ENCODE data around the gene SKIC2. TPM values are rescaled to one million over a fixed set of nuclear protein-coding genes. Genes with fewer than 3 reads are reported as not detected.
A peak's percentile ranks its signal among the peaks of the same experiment; 100 is the strongest.
"Not testable (repeated sequence)": the region's sequence is repeated elsewhere in the genome, so short reads cannot be mapped to it uniquely, and the experiment has no call there.

SKIC2 gene
- total RNA-seq, 4 donors from 2014 or later: 11.5 to 58.8 (median 35.6) TPM

- intact Hi-C loops (cut with DNase I; ENCODE audit: low total_unique reads); H3K9me3 ChIP-seq; H3K4me1 ChIP-seq; H3K36me3 ChIP-seq; DNase-seq; H3K4me3 ChIP-seq; H3K27me3 ChIP-seq; H3K27ac ChIP-seq: not testable (repeated sequence)
These were observed 47.1 kb downstream of the SKIC2 start for GRCh38 chr6:32005991-32006529.

GRCh38 chr6:32007086-32007485, 48.1 kb downstream of the SKIC2 start:
- H3K4me3 ChIP-seq; H3K36me3 ChIP-seq; H3K9me3 ChIP-seq; H3K27me3 ChIP-seq; DNase-seq; intact Hi-C loops (cut with DNase I; ENCODE audit: low total_unique reads); H3K4me1 ChIP-seq; H3K27ac ChIP-seq: not testable (repeated sequence)

GRCh38 chr6:32008037-32008436, 49.1 kb downstream of the SKIC2 start:
- H3K27ac ChIP-seq; H3K4me3 ChIP-seq; intact Hi-C loops (cut with DNase I; ENCODE audit: low total_unique reads); H3K36me3 ChIP-seq; DNase-seq; H3K9me3 ChIP-seq; H3K4me1 ChIP-seq; H3K27me3 ChIP-seq: not testable (repeated sequence)

- H3K36me3 ChIP-seq, DNase-seq: not testable (repeated sequence)
These were observed 49.6 kb downstream of the SKIC2 start for GRCh38 chr6:32008616-32009015.

GRCh38 chr6:32009537-32009936, 50.6 kb downstream of the SKIC2 start:
- not testable (repeated sequence) for DNase-seq

More at GRCh38 chr6:32008616-32009015, 49.6 kb downstream of the SKIC2 start:
- H3K27ac ChIP-seq; H3K4me3 ChIP-seq; H3K4me1 ChIP-seq; H3K27me3 ChIP-seq; H3K9me3 ChIP-seq; intact Hi-C loops (cut with DNase I; ENCODE audit: low total_unique reads): not testable (repeated sequence)

GRCh38 chr6:32010856-32011530, 52.0 kb downstream of the SKIC2 start:
- H3K4me3 ChIP-seq; H3K27ac ChIP-seq; H3K9me3 ChIP-seq; H3K4me1 ChIP-seq; H3K27me3 ChIP-seq; intact Hi-C loops (cut with DNase I; ENCODE audit: low total_unique reads); H3K36me3 ChIP-seq; DNase-seq: not testable (repeated sequence)

More at GRCh38 chr6:32009537-32009936, 50.6 kb downstream of the SKIC2 start:
- H3K9me3 ChIP-seq; H3K4me3 ChIP-seq; H3K27me3 ChIP-seq; H3K36me3 ChIP-seq; intact Hi-C loops (cut with DNase I; ENCODE audit: low total_unique reads); H3K4me1 ChIP-seq; H3K27ac ChIP-seq: not testable (repeated sequence)

GRCh38 chr6:32012941-32013617, 54.1 kb downstream of the SKIC2 start:
- H3K27ac ChIP-seq; H3K4me1 ChIP-seq; H3K4me3 ChIP-seq; H3K36me3 ChIP-seq; intact Hi-C loops (cut with DNase I; ENCODE audit: low total_unique reads); H3K27me3 ChIP-seq; H3K9me3 ChIP-seq: not testable (repeated sequence)
- peak in 1 of 2 donors; percentile 40 for DNase-seq

- not testable (repeated sequence) for H3K36me3 ChIP-seq
These were observed 54.8 kb downstream of the SKIC2 start for GRCh38 chr6:32013738-32014137.

GRCh38 chr6:32014547-32014946, 55.6 kb downstream of the SKIC2 start, which contains the start of gene C4B:
Gene C4B, plus strand, starts transcription at chr6:32014795. Its CDS starts 51 bp downstream, at chr6:32014846.
- intact Hi-C loops (cut with DNase I; ENCODE audit: low total_unique reads); H3K4me1 ChIP-seq; DNase-seq; H3K36me3 ChIP-seq; H3K27ac ChIP-seq; H3K9me3 ChIP-seq; H3K27me3 ChIP-seq; H3K4me3 ChIP-seq: not testable (repeated sequence)

More at GRCh38 chr6:32013738-32014137, 54.8 kb downstream of the SKIC2 start:
- H3K27me3 ChIP-seq; H3K4me1 ChIP-seq; H3K27ac ChIP-seq; H3K9me3 ChIP-seq; DNase-seq; H3K4me3 ChIP-seq; intact Hi-C loops (cut with DNase I; ENCODE audit: low total_unique reads): not testable (repeated sequence)

MicroRNA genes within 50 kb of the gene (microRNA counts, 767-probe panel; counts per million panel counts)
- 0 counts per million in 2 donors for microRNA hsa-miR-1236

Small RNA genes lying within 50 kb of the gene (microRNA-seq; reads per million reads assigned to microRNA genes)
- not detected for gene MIR1236 (ENCODE audit: borderline microRNAs expressed, borderline replicate concordance)

Small RNA genes lying within 50 kb of the gene (small RNA-seq; reads per million reads assigned to genes)
- not detected for gene AL645922.1

Other genes with a start within 250 kb of the SKIC2 start
- 1 to 10 TPM in 1 of 4 donors, not detected in 3; 2.0 TPM for gene LY6G6D, start 243.8 kb upstream of the SKIC2 start, total RNA-seq
- gene LY6G6C, start 237.4 kb upstream of the SKIC2 start, total RNA-seq: 1 to 10 TPM in 1 of 4 donors, not detected in 3; 1.4 TPM
- under 1 TPM in 1 of 4 donors, not detected in 3; 0.49 TPM for gene MPIG6B, start 235.8 kb upstream of the SKIC2 start, total RNA-seq
- 100 to 1,000 TPM in 3 of 4 donors, 10 to 100 TPM in 1; 97.6 to 240 (median 158) TPM for gene DDAH2, start 229.9 kb upstream of the SKIC2 start, total RNA-seq
- gene CLIC1, start 222.6 kb upstream of the SKIC2 start, total RNA-seq: 100 to 1,000 TPM; 173 to 328 (median 216) TPM
- gene MSH5, start 219.2 kb upstream of the SKIC2 start, total RNA-seq: 10 to 100 TPM in 3 of 4 donors, not detected in 1; 16.7 to 41.5 (median 22.1) TPM
- gene SAPCD1, start 196.5 kb upstream of the SKIC2 start, total RNA-seq: 1 to 10 TPM in 2 of 4 donors, not detected in 2; 1.7 to 4.4 TPM
- 10 to 100 TPM in 1 of 4 donors, 1 to 10 TPM in 2, under 1 TPM in 1; 0.88 to 24.1 (median 3.1) TPM for gene VWA7, start 181.8 kb upstream of the SKIC2 start, total RNA-seq
- 100 to 1,000 TPM in 1 of 4 donors, 10 to 100 TPM in 3; 35.6 to 118 (median 53.4) TPM for gene VARS1, start 163.4 kb upstream of the SKIC2 start, total RNA-seq
- gene LSM2, start 152.2 kb upstream of the SKIC2 start, total RNA-seq: 100 to 1,000 TPM in 1 of 4 donors, 10 to 100 TPM in 3; 37.1 to 119 (median 58.7) TPM
- gene HSPA1L, start 143.9 kb upstream of the SKIC2 start, total RNA-seq: 1 to 10 TPM in 3 of 4 donors, under 1 TPM in 1; 0.59 to 4.6 (median 2.3) TPM
- 100 to 1,000 TPM in 3 of 4 donors, 10 to 100 TPM in 1; 98.8 to 261 (median 170) TPM for gene HSPA1A, start 143.6 kb upstream of the SKIC2 start, total RNA-seq
- 100 to 1,000 TPM in 2 of 4 donors, 10 to 100 TPM in 2; 40.3 to 268 (median 152) TPM for gene HSPA1B, start 131.4 kb upstream of the SKIC2 start, total RNA-seq
- 10 to 100 TPM; 20.5 to 28.4 (median 23.4) TPM for gene NEU1, start 96.4 kb upstream of the SKIC2 start, total RNA-seq
- gene SLC44A4, start 80.2 kb upstream of the SKIC2 start, total RNA-seq: 10 to 100 TPM in 1 of 4 donors, 1 to 10 TPM in 3; 5.0 to 46.1 (median 5.8) TPM
- gene EHMT2, start 61.5 kb upstream of the SKIC2 start, total RNA-seq: 10 to 100 TPM; 13.8 to 72.4 (median 66.2) TPM
- 10 to 100 TPM in 2 of 4 donors, 1 to 10 TPM in 1, not detected in 1; 2.4 to 15.3 (median 11.0) TPM for gene ZBTB12, start 57.1 kb upstream of the SKIC2 start, total RNA-seq
- gene C2, start 31.5 kb upstream of the SKIC2 start, total RNA-seq: 10 to 100 TPM in 1 of 4 donors, 1 to 10 TPM in 3; 4.1 to 24.8 (median 4.6) TPM
- 10 to 100 TPM in 2 of 4 donors, 1 to 10 TPM in 1, not detected in 1; 6.2 to 32.6 (median 31.5) TPM for gene CFB, start 13.1 kb upstream of the SKIC2 start, total RNA-seq
- gene NELFE, start 204 bp upstream of the SKIC2 start, total RNA-seq: 10 to 100 TPM; 30.3 to 73.0 (median 51.4) TPM
- 10 to 100 TPM in 3 of 4 donors, 1 to 10 TPM in 1; 10.0 to 36.6 (median 14.7) TPM for gene DXO, start 13.0 kb downstream of the SKIC2 start, total RNA-seq
- 100 to 1,000 TPM in 1 of 4 donors, 10 to 100 TPM in 2, 1 to 10 TPM in 1; 3.8 to 100 (median 32.3) TPM for gene C4A, start 22.9 kb downstream of the SKIC2 start, total RNA-seq
- gene C4B, start 55.6 kb downstream of the SKIC2 start, total RNA-seq: 10 to 100 TPM; 12.4 to 97.5 (median 46.3) TPM
- 1 to 10 TPM in 1 of 4 donors, not detected in 3; 4.1 TPM for gene CYP21A2, start 79.2 kb downstream of the SKIC2 start, total RNA-seq
- gene TNXB, start 150.2 kb downstream of the SKIC2 start, total RNA-seq: 100 to 1,000 TPM in 3 of 4 donors, 10 to 100 TPM in 1; 90.6 to 217 (median 181) TPM
- gene ATF6B, start 169.1 kb downstream of the SKIC2 start, total RNA-seq: 100 to 1,000 TPM in 1 of 4 donors, 10 to 100 TPM in 3; 16.4 to 121 (median 33.6) TPM
- gene FKBPL, start 171.1 kb downstream of the SKIC2 start, total RNA-seq: 10 to 100 TPM in 1 of 4 donors, 1 to 10 TPM in 3; 1.3 to 10.3 (median 5.1) TPM
- gene PRRT1, start 192.8 kb downstream of the SKIC2 start, total RNA-seq: 1 to 10 TPM in 2 of 4 donors, not detected in 2; 8.0 to 9.4 TPM
- gene PPT2, start 195.0 kb downstream of the SKIC2 start, total RNA-seq: 10 to 100 TPM; 19.0 to 35.1 (median 28.9) TPM
- gene EGFL8, start 205.4 kb downstream of the SKIC2 start, total RNA-seq: 10 to 100 TPM in 3 of 4 donors, 1 to 10 TPM in 1; 9.2 to 54.8 (median 20.2) TPM
- 10 to 100 TPM; 14.2 to 71.2 (median 37.7) TPM for gene AGPAT1, start 216.9 kb downstream of the SKIC2 start, total RNA-seq
- 10 to 100 TPM; 45.6 to 84.7 (median 56.3) TPM for gene RNF5, start 219.2 kb downstream of the SKIC2 start, total RNA-seq
- 10 to 100 TPM in 1 of 4 donors, 1 to 10 TPM in 1, under 1 TPM in 1, not detected in 1; 0.59 to 12.4 (median 2.5) TPM for gene AGER, start 225.1 kb downstream of the SKIC2 start, total RNA-seq
- 100 to 1,000 TPM in 1 of 4 donors, 10 to 100 TPM in 3; 35.1 to 150 (median 57.7) TPM for gene PBX2, start 231.0 kb downstream of the SKIC2 start, total RNA-seq
- gene GPSM3, start 233.5 kb downstream of the SKIC2 start, total RNA-seq: 1 to 10 TPM in 3 of 4 donors, not detected in 1; 2.3 to 9.7 (median 3.5) TPM